ENCODE results near the gene LIME1.

The LIME1 gene

GRCh38 chr20:63766695-63767426, 30.4 kb downstream of the LIME1 start:
- TF ChIP-seq CTCF (IDR thresholded peaks at IDR 0.05; ENCODE audit: low read depth, low read length): no peak
- DNase-seq (ENCODE audit: extremely low read depth, low read depth): no peak

- no peak for DNase-seq (ENCODE audit: extremely low read depth, low read depth)
- no peak for TF ChIP-seq CTCF (IDR thresholded peaks at IDR 0.05; ENCODE audit: low read depth, low read length)
Observed at GRCh38 chr20:63767456-63767855, 31.0 kb downstream of the LIME1 start.

- no peak for TF ChIP-seq CTCF (IDR thresholded peaks at IDR 0.05; ENCODE audit: low read depth, low read length)
- no peak for DNase-seq (ENCODE audit: extremely low read depth, low read depth)
Observed at GRCh38 chr20:63767886-63768285, 31.4 kb downstream of the LIME1 start.

GRCh38 chr20:63768591-63769515, 32.4 kb downstream of the LIME1 start:
- no peak for DNase-seq (ENCODE audit: extremely low read depth, low read depth)
- TF ChIP-seq CTCF (IDR thresholded peaks at IDR 0.05; ENCODE audit: low read depth, low read length): no peak

DNA sequence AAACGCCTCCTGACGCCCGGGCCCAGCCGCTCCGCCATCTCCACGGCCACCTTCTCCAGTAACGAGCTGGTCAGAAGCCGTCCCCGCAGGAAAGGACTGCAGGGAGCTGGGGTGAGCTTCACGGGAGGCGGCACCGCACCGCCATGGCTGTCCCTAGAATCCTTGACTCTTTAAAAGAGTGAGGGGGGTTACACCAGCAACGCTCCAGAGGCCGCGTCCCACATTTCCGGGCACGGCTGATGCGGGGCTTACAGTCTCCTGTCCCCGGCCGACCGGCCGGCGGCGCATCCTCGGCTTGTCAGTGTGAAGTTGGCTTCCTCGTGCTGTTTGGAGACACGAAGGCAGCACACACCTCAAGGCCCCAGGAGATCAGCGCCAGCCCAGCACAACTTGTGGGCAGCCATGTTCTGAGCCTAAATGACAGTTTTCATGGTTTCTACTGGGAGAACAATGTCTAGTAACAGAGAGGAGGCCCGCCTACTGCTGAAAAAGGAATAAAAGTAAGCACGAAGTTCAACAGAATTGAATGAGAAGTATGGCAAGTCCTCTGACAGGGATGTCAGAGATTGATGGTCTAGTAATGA, 33.5 kb downstream of the LIME1 start:
- TF ChIP-seq CTCF (IDR thresholded peaks at IDR 0.05; ENCODE audit: low read depth, low read length): no peak
- DNase-seq (ENCODE audit: extremely low read depth, low read depth): no peak

- no peak for DNase-seq (ENCODE audit: extremely low read depth, low read depth)
- no peak for TF ChIP-seq CTCF (IDR thresholded peaks at IDR 0.05; ENCODE audit: low read depth, low read length)
Observed at GRCh38 chr20:63771046-63771707, 34.7 kb downstream of the LIME1 start.

Data from AG09319 (cell line).